Measurements from ENCODE around the gene SEC63.
"Not testable (repeated sequence)": the region's sequence is repeated elsewhere in the genome, so short reads cannot be mapped to it uniquely, and the experiment has no call there.

The SEC63 gene

DNA sequence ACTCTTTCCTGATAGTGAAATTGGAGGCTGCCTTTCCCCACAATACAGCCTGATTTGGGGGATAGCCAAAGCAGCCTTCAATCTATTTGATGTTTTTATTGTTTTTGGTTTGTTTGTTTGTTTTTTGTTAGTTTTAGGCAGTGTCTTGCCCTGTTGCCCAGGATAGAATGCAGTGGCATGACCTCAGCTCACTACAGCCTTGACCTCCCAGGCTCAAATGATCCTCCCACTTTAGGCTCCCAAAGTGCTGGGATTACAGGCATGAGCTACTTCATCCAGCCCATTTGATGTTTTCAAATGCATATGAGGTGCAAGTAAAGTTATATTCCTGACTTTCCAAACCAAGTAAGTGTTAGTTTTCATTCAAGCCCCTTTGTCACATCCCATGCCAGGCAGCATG, 41.3 kb upstream of the SEC63 start:
- in situ Hi-C loops (cut with MboI; ENCODE audit: low pct_unique_long_range_greater_than_20kb, low sequenced_read_pairs, unreplicated experiment) = no loop called here
- DNase-seq (ENCODE audit: low spot score) = no peak
- TF ChIP-seq, protein P1, sequence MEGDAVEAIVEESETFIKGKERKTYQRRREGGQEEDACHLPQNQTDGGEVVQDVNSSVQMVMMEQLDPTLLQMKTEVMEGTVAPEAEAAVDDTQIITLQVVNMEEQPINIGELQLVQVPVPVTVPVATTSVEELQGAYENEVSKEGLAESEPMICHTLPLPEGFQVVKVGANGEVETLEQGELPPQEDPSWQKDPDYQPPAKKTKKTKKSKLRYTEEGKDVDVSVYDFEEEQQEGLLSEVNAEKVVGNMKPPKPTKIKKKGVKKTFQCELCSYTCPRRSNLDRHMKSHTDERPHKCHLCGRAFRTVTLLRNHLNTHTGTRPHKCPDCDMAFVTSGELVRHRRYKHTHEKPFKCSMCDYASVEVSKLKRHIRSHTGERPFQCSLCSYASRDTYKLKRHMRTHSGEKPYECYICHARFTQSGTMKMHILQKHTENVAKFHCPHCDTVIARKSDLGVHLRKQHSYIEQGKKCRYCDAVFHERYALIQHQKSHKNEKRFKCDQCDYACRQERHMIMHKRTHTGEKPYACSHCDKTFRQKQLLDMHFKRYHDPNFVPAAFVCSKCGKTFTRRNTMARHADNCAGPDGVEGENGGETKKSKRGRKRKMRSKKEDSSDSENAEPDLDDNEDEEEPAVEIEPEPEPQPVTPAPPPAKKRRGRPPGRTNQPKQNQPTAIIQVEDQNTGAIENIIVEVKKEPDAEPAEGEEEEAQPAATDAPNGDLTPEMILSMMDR (IDR thresholded peaks at IDR 0.05; ENCODE audit: extremely low read depth, insufficient read depth, missing control alignments) = no peak

DNA sequence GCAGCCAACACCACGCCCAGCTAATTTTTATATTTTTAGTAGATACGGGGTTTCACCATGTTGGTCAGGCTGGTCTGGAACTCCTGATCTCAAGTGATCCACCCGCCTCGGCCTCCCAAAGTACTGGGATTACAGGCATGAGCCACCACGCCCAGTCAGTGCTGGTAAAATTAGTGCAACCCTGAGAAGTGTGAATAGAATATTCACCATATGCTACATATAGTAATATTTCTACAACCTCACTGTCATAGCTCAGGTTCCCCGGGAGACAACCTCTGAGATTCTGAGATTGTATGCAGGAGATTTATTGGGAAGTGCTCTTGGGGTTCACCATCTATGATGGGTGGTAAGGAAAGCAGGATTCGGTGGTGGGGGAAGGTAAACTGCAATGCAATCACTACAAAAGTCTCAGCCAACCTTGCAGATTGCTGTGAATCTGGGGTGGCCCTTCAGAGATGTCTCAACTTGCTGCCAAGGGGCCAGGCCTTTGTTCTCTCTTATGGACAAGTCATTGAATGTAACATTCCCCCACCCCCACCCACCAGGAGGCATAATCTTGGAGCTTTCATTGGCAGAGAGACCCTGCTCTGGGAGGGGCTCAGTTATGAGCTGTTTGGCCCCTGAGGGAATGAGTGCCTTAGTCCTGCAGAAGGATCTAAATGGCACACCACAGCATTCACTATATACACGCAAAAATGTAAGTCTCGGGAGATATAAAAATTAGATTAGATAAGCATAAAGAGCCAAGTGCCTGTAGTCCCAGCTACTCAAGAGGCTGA, 34.0 kb upstream of the SEC63 start:
- TF ChIP-seq, protein P1 (IDR thresholded peaks at IDR 0.05; ENCODE audit: extremely low read depth, insufficient read depth, missing control alignments) = no peak
- DNase-seq (ENCODE audit: low spot score) = no peak
- in situ Hi-C loops (cut with MboI; ENCODE audit: low pct_unique_long_range_greater_than_20kb, low sequenced_read_pairs, unreplicated experiment) = no loop called here

DNA sequence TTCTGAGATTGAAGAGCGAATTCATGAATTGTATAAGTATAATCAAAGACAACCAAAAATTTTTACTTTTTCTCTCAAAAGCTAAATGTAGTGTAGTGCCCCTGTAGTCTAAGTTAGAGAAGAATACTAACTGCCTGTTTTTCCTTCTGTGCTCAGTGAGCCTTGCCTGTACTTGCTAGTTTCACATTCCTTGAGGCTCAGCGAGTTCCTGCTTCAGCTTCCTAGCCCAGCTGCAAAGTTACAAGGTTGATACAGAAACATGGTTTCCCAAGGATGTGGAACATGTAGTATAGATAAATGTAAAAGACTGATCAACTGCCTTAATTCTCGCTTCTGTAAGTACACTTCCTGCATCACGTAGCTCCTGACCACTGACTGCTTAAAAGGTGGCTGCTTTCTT, 33.1 kb upstream of the SEC63 start:
- TF ChIP-seq, protein P1 (IDR thresholded peaks at IDR 0.05; ENCODE audit: extremely low read depth, insufficient read depth, missing control alignments) = no peak
- no peak for DNase-seq (ENCODE audit: low spot score)
- in situ Hi-C loops (cut with MboI; ENCODE audit: low pct_unique_long_range_greater_than_20kb, low sequenced_read_pairs, unreplicated experiment) = no loop called here

DNA sequence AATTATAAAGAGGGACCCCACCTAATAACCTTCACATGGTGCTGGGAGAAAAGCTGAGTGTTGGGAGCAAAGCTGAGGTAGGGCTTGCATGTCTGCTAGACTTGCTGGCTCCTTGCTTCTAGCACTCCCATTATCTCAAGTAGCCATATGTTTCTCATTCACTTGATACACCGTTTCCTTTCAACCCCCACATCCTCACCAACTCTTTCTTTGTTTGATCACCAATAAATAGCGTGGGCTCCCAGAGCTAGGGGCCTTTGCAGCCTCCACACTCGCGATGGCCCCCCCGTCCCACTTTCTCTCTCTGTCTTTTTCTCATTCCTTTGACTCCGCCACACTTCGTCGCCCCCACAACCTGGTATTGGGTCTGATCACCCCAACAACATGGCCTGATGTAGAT, 32.6 kb upstream of the SEC63 start:
- in situ Hi-C loops (cut with MboI; ENCODE audit: low pct_unique_long_range_greater_than_20kb, low sequenced_read_pairs, unreplicated experiment); DNase-seq (ENCODE audit: low spot score): not testable (repeated sequence)

DNA sequence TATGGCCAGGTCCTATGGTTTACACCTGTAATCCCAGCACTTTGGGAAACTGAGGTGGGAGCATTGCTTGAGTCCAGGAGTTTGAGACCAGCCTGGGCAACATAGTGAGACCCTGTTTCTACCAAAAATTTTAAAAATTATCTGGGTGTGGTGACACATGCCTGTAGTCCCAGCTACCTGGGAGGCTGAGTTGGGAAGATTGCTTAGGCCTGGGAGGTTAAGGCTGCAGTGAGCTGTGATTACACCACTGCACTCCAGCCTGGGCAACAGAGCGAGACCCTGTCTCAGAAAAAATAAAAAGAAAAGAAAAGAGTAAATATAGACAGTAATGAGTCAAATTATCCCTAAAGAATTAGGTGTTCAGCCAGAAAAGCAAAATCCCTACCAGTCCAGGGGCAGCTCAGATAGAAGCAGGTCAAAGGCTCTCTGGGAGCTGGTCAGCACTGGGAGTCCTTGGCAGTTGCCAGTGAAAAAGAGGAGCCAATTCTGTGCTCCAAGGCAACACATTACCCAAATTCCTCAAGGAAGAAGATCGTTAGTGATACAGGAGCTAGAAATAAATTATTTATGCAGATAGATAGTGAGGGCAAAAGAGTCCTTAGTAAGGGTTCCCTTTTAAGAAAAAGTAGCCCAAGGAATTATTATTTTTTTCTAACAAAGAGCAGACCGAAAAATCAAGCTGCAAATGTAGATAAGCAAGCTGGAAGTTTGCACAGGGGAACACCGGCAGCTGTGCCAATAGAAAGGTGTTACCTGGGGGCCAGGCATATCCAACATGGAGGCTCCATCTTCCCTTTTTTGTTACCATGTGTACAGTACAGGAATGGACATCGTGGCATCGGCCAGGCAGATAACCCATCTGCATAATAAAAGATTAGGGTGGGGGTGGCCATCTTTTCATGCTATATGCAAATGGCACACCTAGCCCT, 31.4 kb upstream of the SEC63 start:
- in situ Hi-C loops (cut with MboI; ENCODE audit: low pct_unique_long_range_greater_than_20kb, low sequenced_read_pairs, unreplicated experiment) = no loop called here
- TF ChIP-seq, protein P1 (IDR thresholded peaks at IDR 0.05; ENCODE audit: extremely low read depth, insufficient read depth, missing control alignments) = no peak
- DNase-seq (ENCODE audit: low spot score) = no peak

DNA sequence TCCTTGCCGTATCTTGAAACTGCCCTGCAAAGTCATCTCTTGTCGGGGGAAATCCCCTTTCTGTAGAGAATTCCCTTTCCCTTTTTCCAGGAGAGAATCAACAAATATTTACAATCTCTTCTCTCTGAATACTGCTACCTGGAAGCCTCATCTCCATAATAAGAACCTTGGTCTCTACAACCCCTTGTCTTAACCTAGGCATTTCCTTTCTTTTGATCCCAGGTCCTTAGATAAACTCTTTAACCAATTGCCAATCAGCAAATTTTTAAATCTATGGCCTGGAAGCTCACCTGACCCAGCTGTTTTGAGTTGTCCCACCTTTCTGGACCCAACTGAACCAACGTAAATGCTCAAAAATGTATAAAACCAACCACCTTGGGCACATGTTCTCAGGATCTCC, 30.6 kb upstream of the SEC63 start:
- TF ChIP-seq, protein P1 (IDR thresholded peaks at IDR 0.05; ENCODE audit: extremely low read depth, insufficient read depth, missing control alignments) = no peak
- in situ Hi-C loops (cut with MboI; ENCODE audit: low pct_unique_long_range_greater_than_20kb, low sequenced_read_pairs, unreplicated experiment) = no loop called here
- no peak for DNase-seq (ENCODE audit: low spot score)

DNA sequence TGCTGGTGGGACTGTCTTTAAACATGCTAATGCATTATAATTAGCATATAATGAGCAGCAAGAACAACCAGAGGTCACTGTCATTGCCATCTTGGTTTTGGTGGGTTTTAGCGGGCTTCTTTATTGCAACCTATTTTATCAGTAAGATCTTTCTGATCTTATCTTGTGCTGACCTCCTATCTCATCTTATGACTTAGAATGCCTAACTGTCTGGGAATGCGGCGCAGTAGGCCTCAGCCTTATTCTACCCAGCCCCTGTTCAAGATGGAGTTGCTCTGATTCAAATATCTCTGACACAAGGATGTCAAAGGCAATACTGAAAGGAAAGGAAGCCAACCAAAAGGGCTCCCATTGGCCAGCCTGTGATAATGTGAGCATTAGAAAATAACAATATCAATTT, 29.8 kb upstream of the SEC63 start:
- DNase-seq (ENCODE audit: low spot score) = no peak
- TF ChIP-seq, protein P1 (IDR thresholded peaks at IDR 0.05; ENCODE audit: extremely low read depth, insufficient read depth, missing control alignments) = no peak
- in situ Hi-C loops (cut with MboI; ENCODE audit: low pct_unique_long_range_greater_than_20kb, low sequenced_read_pairs, unreplicated experiment) = no loop called here
